GM23338 (cell line): ENCODE data around the gene PRXL2C. TPM values are rescaled to one million over a fixed set of nuclear protein-coding genes. Genes with fewer than 3 reads are reported as not detected.

Source experiments
- ATAC-seq: fragments of 200-7000 bp; cut with Tn5 transposase; 3 replicates; pipeline ENCODE4 v1.9.1; 2020
- DNase-seq: peaks from one replicate; pipeline ENCODE4 v3.0.0-alpha.2; 2015; ENCODE audit warnings: low spot score
- H2AFZ ChIP-seq: fragments of 200-600 bp; sonication (generic); 2 replicates; pipeline ENCODE4 v1.8.0; 2016; ENCODE audit warnings: antibody characterized with exemption, mild to moderate bottlenecking, moderate library complexity
- H3F3A ChIP-seq: fragments of 200-600 bp; sonication (generic); replicated peaks from 2 replicates; pipeline ENCODE4 v1.8.0; 2017; ENCODE audit warnings: antibody characterized with exemption, mixed run types, low read depth
- H3K27ac ChIP-seq: fragments of 200-600 bp; sonication (generic); 2 replicates; pipeline ENCODE4 v1.6.1; 2016; ENCODE audit warnings: low read depth
- H3K27me3 ChIP-seq: fragments of 200-600 bp; sonication (generic); 2 replicates; pipeline ENCODE4 v1.8.0; 2016; ENCODE audit warnings: mild to moderate bottlenecking, mixed run types, moderate library complexity; ENCODE audit not compliant: insufficient read depth
- H3K36me3 ChIP-seq: fragments of 200-600 bp; sonication (generic); 2 replicates; pipeline ENCODE4 v1.8.0; 2016; ENCODE audit warnings: mild to moderate bottlenecking; ENCODE audit not compliant: insufficient read depth
- H3K4me1 ChIP-seq: fragments of 200-600 bp; sonication (generic); 2 replicates; pipeline ENCODE4 v1.8.0; 2016; ENCODE audit warnings: mild to moderate bottlenecking, moderate library complexity; ENCODE audit not compliant: insufficient read depth
- H3K4me2 ChIP-seq: fragments of 200-600 bp; sonication (generic); 2 replicates; pipeline ENCODE4 v1.7.1; 2017; ENCODE audit warnings: mixed run types
- H3K4me3 ChIP-seq: fragments of 200-600 bp; sonication (generic); 2 replicates; pipeline ENCODE4 v1.6.1; 2016; ENCODE audit warnings: mixed run types
- H3K79me2 ChIP-seq: fragments of 200-600 bp; sonication (generic); replicated peaks from 2 replicates; pipeline ENCODE4 v1.8.0; 2017; ENCODE audit warnings: mild to moderate bottlenecking; ENCODE audit not compliant: insufficient read depth
- H3K9me2 ChIP-seq: fragments of 200-600 bp; sonication (generic); 2 replicates; pipeline ENCODE4 v1.8.0; 2017; ENCODE audit not compliant: insufficient read depth
- H4K20me1 ChIP-seq: fragments of 200-600 bp; sonication (generic); replicated peaks from 2 replicates; pipeline ENCODE4 v1.8.0; 2017; ENCODE audit warnings: mild to moderate bottlenecking; ENCODE audit not compliant: insufficient read depth
- H3K27ac Mint-ChIP-seq: 2 replicates; pipeline ENCODE4 v1.8.0; 2020; ENCODE audit warnings: inconsistent platforms, mild to moderate bottlenecking, moderate library complexity, mixed read lengths
- H3K27me3 Mint-ChIP-seq: 3 replicates; pipeline ENCODE4 v1.8.0; 2022; ENCODE audit warnings: low read depth, mild to moderate bottlenecking, moderate library complexity, mixed read lengths, inconsistent platforms; ENCODE audit not compliant: insufficient read depth, poor library complexity
- H3K36me3 Mint-ChIP-seq: 3 replicates; pipeline ENCODE4 v1.8.0; 2021; ENCODE audit warnings: low read depth, mild to moderate bottlenecking, inconsistent platforms, moderate library complexity, mixed read lengths
- H3K4me1 Mint-ChIP-seq: 3 replicates; pipeline ENCODE4 v1.8.0; 2020; ENCODE audit warnings: mild to moderate bottlenecking, inconsistent platforms, mixed read lengths
- H3K4me3 Mint-ChIP-seq: 3 replicates; pipeline ENCODE4 v1.8.0; 2021; ENCODE audit warnings: moderate library complexity, mild to moderate bottlenecking, inconsistent platforms, mixed read lengths
- H3K9me3 Mint-ChIP-seq: 3 replicates; pipeline ENCODE4 v1.8.0; 2020; ENCODE audit warnings: moderate library complexity, mild to moderate bottlenecking, inconsistent platforms, mixed read lengths
- CREB1 ChIP-seq: fragments of 250-450 bp; sonication (Bioruptor Pico); IDR thresholded peaks from 2 replicates; pipeline ENCODE4 v1.5.0; 2020; ENCODE audit warnings: low read depth, mild to moderate bottlenecking, moderate library complexity
- CTCF ChIP-seq, 2 experiments: fragments of 200-600 bp in 1 of 2; sonication (generic) in 1 of 2; conservative IDR thresholded peaks; 2 replicates each; pipeline versions ENCODE4 v1.5.1 to v1.6.1; 2016 to 2017; ENCODE audit warnings: antibody characterized with exemption in 2 of 2, low read depth in 2 of 2, mild to moderate bottlenecking in 2 of 2, moderate library complexity in 1 of 2
- EZH2 ChIP-seq: fragments of 200-600 bp; sonication (generic); IDR thresholded peaks from one replicate; pipeline ENCODE4 v1.8.0; 2017; ENCODE audit warnings: antibody characterized with exemption, mild to moderate bottlenecking, low read depth; ENCODE audit not compliant: unreplicated experiment
- JUNB ChIP-seq: IDR thresholded peaks from one replicate; pipeline ENCODE4 v1.6.1; 2016; ENCODE audit warnings: antibody characterized with exemption; ENCODE audit not compliant: unreplicated experiment
- NANOG ChIP-seq: IDR thresholded peaks from 2 replicates; pipeline ENCODE4 v1.6.1; 2016; ENCODE audit warnings: antibody characterized with exemption, borderline replicate concordance
- POLR2AphosphoS5 ChIP-seq: IDR thresholded peaks from 2 replicates; pipeline ENCODE4 v1.6.1; 2016; ENCODE audit warnings: antibody characterized with exemption, low read depth
- ZNF331 ChIP-seq: fragments of 250-450 bp; sonication (Bioruptor Pico); IDR thresholded peaks from 2 replicates; pipeline ENCODE4 v1.5.0; 2020; ENCODE audit warnings: low read depth, mild to moderate bottlenecking, moderate library complexity
- ZNF462 ChIP-seq: fragments of 250-450 bp; sonication (Bioruptor Pico); IDR thresholded peaks from 2 replicates; pipeline ENCODE4 v1.5.0; 2020; ENCODE audit warnings: mild to moderate bottlenecking, moderate library complexity
- polyA plus RNA-seq: library from polyadenylated mRNA; unstranded; fragments of >200 nt; fragmentation: Nextera tagmentation; extraction: Ambion mirVana; gene quantifications from 2 replicates; pipeline ENCODE4 v1.2.1, GENCODE V29; 2016
- total RNA-seq: library from RNA; depleted of rRNA; stranded (reverse); fragments of >200 nt; shearing (Covaris generic); gene quantifications from 2 replicates; pipeline ENCODE4 v1.2.3, GENCODE V29; 2014
- TF ChIP-seq, protein P1 (sequence below): IDR thresholded peaks from 2 replicates; pipeline ENCODE4 v1.6.1; 2016; ENCODE audit warnings: antibody characterized with exemption

The PRXL2C gene
- total and polyA plus RNA-seq, 2 experiments from 2014 or later: 5.2 to 7.9 TPM

DNA sequence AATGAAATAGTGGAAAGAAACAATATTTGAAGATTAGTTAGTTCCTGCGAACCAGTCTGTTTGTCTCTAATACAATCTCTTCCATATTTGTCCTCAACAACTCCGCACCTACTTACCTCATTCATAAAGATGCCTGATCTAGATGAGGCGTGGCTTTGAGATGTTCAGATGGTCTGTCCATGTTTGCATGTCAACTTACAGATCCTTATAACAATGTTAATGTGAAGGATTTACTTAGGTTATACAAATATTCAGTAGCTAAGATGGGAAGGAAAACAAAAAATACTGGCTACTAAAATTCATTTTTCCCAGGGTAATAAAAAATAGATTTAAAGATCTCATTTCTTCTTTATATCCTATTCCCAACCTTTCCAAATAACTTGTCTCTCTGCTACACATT is 43.8 kb downstream of the PRXL2C start:
- DNase-seq (no peak), ATAC-seq (no peak)
- H3K79me2 ChIP-seq: peaks cover 98% of the 10 kb centered on the region
- H3K36me3 ChIP-seq: no peaks in the 10 kb centered on the region
- no peak overlapping the region for H2AFZ ChIP-seq
- H3K36me3 Mint-ChIP-seq: no peaks in the 10 kb centered on the region
- H3K27me3 Mint-ChIP-seq: peaks cover under 1% of the 10 kb centered on the region
- no peak overlapping the region for H3K4me2 ChIP-seq
- no peak overlapping the region for H3K27ac Mint-ChIP-seq
- TF ChIP-seq CREB1 (CRISPR knock-in tag): no peak
- no peak for TF ChIP-seq POLR2AphosphoS5
- TF ChIP-seq, protein P1, sequence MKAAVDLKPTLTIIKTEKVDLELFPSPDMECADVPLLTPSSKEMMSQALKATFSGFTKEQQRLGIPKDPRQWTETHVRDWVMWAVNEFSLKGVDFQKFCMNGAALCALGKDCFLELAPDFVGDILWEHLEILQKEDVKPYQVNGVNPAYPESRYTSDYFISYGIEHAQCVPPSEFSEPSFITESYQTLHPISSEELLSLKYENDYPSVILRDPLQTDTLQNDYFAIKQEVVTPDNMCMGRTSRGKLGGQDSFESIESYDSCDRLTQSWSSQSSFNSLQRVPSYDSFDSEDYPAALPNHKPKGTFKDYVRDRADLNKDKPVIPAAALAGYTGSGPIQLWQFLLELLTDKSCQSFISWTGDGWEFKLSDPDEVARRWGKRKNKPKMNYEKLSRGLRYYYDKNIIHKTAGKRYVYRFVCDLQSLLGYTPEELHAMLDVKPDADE: no peak
- no peak for TF ChIP-seq CTCF (conservative IDR thresholded peaks at IDR 0.05; ENCODE audit: low read depth in 2 of 2)
- TF ChIP-seq JUNB: no peak
- no peak for TF ChIP-seq EZH2
- no peak for TF ChIP-seq NANOG
- no peak for TF ChIP-seq ZNF331 (CRISPR knock-in tag)
- TF ChIP-seq ZNF462: no peak
- no peaks in the 10 kb centered on the region for H3K9me2 ChIP-seq
- peaks cover 19% of the 10 kb centered on the region for H3K4me1 ChIP-seq
- no peaks in the 10 kb centered on the region for H3K9me3 Mint-ChIP-seq
- peaks cover 34% of the 10 kb centered on the region for H4K20me1 ChIP-seq
- no peaks in the 10 kb centered on the region for H3K27me3 ChIP-seq
- H3K4me3 ChIP-seq: no peak overlapping the region
- no peak overlapping the region for H3K4me3 Mint-ChIP-seq
- H3K27ac ChIP-seq: no peak overlapping the region
- H3K4me1 Mint-ChIP-seq: peaks cover 54% of the 10 kb centered on the region
- no peaks in the 10 kb centered on the region for H3F3A ChIP-seq
